ENCODE data around the gene HMOX1.

HMOX1 gene

DNA sequence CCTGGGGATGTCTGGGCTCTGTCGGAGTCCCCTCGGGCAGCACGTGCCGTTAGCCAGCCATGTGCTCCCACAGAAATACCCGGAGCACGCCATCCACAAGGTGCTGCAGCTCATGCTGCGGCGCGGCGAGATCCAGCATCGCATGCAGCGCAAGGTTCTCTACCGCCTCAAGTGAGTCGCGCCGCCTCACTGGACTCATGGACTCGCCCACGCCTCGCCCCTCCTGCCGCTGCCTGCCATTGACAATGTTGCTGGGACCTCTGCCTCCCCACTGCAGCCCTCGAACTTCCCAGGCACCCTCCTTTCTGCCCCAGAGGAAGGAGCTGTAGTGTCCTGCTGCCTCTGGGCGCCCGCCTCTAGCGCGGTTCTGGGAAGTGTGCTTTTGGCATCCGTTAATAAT is 43.2 kb downstream of the HMOX1 start:
- Histone ChIP-seq H3K27me3 (ENCODE audit: insufficient read depth, low read depth, severe bottlenecking) (no peaks in the 10 kb centered on the region), H3K9me3 (ENCODE audit: severe bottlenecking) (no peaks in the 10 kb centered on the region), H3K36me3 (peaks cover 72% of the 10 kb centered on the region), H3K27ac (no peak overlapping the region), H3K4me3 (ENCODE audit: low read depth, low read length) (no peak overlapping the region)
- TF ChIP-seq, protein P1, sequence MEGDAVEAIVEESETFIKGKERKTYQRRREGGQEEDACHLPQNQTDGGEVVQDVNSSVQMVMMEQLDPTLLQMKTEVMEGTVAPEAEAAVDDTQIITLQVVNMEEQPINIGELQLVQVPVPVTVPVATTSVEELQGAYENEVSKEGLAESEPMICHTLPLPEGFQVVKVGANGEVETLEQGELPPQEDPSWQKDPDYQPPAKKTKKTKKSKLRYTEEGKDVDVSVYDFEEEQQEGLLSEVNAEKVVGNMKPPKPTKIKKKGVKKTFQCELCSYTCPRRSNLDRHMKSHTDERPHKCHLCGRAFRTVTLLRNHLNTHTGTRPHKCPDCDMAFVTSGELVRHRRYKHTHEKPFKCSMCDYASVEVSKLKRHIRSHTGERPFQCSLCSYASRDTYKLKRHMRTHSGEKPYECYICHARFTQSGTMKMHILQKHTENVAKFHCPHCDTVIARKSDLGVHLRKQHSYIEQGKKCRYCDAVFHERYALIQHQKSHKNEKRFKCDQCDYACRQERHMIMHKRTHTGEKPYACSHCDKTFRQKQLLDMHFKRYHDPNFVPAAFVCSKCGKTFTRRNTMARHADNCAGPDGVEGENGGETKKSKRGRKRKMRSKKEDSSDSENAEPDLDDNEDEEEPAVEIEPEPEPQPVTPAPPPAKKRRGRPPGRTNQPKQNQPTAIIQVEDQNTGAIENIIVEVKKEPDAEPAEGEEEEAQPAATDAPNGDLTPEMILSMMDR (IDR thresholded peaks at IDR 0.05; ENCODE audit: low read depth, low read length): no peak
- DNase-seq: no peak

DNA sequence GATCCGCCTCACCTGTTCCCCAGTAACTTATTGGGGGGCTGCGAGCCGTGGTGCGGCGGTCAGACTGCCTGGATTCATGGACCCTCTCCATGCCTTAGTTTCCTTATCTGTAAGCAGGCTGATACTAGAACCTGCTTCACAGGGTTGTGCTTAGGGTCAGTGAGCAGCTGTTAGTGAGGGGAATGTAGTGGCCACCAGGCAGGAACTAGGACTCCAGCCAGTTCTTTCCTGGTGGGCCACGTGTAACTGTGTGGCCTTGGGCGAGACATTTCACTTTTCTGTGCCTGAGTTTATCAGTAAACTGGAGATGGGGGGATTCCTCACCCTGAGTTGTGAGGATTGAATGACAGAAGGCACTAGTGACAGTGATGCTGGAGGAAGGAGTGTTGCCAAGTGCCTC is 43.9 kb downstream of the HMOX1 start:
- Histone ChIP-seq H3K4me3 (ENCODE audit: low read depth, low read length) (no peak overlapping the region), H3K36me3 (peaks cover 65% of the 10 kb centered on the region), H3K27me3 (ENCODE audit: insufficient read depth, low read depth, severe bottlenecking) (no peaks in the 10 kb centered on the region), H3K27ac (no peak overlapping the region), H3K9me3 (ENCODE audit: severe bottlenecking) (no peaks in the 10 kb centered on the region)
- TF ChIP-seq, protein P1 (IDR thresholded peaks at IDR 0.05; ENCODE audit: low read depth, low read length): no peak
- DNase-seq: no peak

DNA sequence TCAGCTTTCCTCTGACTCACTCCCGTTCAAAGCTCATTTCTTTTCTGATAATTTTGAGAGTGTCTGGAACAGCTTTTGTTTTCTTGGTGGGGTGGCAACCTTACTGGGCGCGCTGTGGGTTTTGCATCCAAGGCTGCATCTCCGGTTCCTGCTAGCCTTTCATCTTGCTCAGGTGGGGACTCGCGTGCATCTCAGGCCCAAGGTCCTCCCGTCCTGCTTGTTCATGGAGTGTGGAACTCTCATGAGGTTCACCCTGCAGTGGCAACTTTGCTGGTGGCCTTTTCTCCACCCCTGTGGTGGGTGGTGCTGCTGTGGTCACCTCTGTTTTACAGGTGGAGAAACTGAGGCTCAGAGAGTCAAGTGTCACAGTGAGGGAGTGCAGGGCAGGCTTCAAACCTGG is 44.6 kb downstream of the HMOX1 start:
- Histone ChIP-seq H3K27me3 (ENCODE audit: insufficient read depth, low read depth, severe bottlenecking) (no peaks in the 10 kb centered on the region), H3K36me3 (peaks cover 58% of the 10 kb centered on the region), H3K9me3 (ENCODE audit: severe bottlenecking) (no peaks in the 10 kb centered on the region), H3K4me3 (ENCODE audit: low read depth, low read length) (no peak overlapping the region), H3K27ac (no peak overlapping the region)
- TF ChIP-seq, protein P1 (IDR thresholded peaks at IDR 0.05; ENCODE audit: low read depth, low read length): no peak
- no peak for DNase-seq

DNA sequence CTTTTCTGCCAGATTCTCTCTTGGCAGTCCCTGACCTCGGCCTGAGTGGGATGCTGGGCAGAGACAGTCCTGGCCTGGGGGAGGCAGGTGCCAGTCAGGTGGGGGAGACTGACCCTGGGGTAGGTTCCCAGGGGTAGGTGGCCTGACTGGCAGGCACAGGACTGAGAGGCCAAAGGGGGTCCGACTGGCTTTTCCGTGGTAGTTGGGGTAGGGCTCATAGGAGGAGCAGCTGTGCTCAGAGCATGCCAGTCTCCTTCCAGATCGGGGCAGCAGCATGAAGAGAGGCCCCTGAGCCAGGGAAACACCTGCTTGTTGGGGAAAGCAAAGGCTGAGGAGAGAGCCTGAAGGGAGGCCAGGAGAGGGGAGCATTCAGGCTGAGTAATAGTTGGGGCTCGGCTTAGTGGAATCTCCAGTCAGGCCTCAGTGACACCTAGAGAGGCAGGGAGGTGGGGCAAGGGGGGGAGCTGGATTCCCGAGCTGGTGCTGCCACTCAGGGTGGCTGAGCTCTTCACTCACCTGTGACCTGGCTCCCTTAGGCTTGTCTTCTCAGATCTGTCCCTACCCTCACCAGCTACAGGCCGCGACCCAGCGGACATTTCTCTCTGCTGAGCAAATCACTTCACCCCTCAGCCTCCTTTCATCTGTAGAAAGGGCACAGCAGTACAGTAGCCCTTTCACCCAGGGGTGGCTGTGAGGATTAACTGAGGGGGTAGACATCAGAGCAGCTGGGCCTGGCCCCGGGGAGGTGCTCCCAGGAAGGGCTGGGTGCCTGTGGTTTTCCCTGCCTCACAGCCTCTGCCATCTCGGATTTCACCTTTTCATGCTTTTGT is 45.3 kb downstream of the HMOX1 start:
- DNase-seq: peak; percentile 40
- Histone ChIP-seq H3K9me3 (ENCODE audit: severe bottlenecking) (no peaks in the 10 kb centered on the region), H3K4me3 (ENCODE audit: low read depth, low read length) (no peak overlapping the region), H3K27ac (no peak overlapping the region), H3K27me3 (ENCODE audit: insufficient read depth, low read depth, severe bottlenecking) (no peaks in the 10 kb centered on the region), H3K36me3 (peaks cover 55% of the 10 kb centered on the region)
- TF ChIP-seq, protein P1 (IDR thresholded peaks at IDR 0.05; ENCODE audit: low read depth, low read length): no peak

DNA sequence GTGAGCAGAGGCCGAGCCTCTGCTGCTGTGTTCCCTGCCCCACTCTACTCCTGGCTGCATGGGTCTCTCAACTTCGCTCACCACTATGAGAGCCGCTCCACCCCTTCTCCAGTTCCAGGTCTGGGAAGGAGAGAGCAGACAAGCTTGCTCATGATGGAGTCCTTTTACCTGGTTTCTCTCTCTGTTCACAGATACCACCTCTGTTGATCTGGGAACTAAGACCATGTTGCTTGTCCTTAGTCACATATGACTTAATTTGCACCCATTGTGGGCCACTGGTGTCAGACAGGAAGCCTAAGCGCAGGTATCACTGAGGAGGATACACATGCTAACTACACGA is 45.9 kb downstream of the HMOX1 start:
- Histone ChIP-seq H3K27ac (no peak overlapping the region), H3K9me3 (ENCODE audit: severe bottlenecking) (no peaks in the 10 kb centered on the region), H3K27me3 (ENCODE audit: insufficient read depth, low read depth, severe bottlenecking) (no peaks in the 10 kb centered on the region), H3K4me3 (ENCODE audit: low read depth, low read length) (no peak overlapping the region), H3K36me3 (peaks cover 55% of the 10 kb centered on the region)
- no peak for DNase-seq
- TF ChIP-seq, protein P1 (IDR thresholded peaks at IDR 0.05; ENCODE audit: low read depth, low read length): no peak

DNA sequence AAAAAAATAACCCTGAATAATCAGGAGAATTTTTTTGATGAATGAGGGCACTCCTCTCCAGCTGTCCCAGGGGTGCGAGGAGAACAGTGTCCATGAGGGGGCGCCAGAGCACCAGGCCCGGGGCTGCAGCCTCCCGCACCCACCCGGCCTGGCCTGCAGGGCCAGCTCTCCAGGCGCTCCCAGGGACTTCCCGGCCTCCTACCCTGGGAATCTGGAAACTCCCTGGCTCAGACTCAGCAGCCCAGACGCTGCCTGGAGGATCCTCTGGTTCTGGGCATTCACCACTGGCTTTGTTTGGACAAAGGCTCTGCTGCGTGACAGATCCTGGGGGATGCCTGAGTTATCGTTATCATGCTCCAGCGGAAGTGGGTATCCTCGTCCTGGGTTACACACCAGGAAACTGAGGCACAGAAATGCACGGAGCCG is 50.0 kb downstream of the HMOX1 start:
- Histone ChIP-seq H3K36me3 (peaks cover 39% of the 10 kb centered on the region), H3K27me3 (ENCODE audit: insufficient read depth, low read depth, severe bottlenecking) (no peaks in the 10 kb centered on the region), H3K27ac (no peak overlapping the region), H3K9me3 (ENCODE audit: severe bottlenecking) (peaks cover 5% of the 10 kb centered on the region), H3K4me3 (ENCODE audit: low read depth, low read length) (no peak overlapping the region)
- DNase-seq: peak; percentile 81
- TF ChIP-seq, protein P1 (IDR thresholded peaks at IDR 0.05; ENCODE audit: low read depth, low read length): peak; percentile 89
